SIG-M5 treated with dmso at 0.1 percent for 504 hours (cell line): Measurements from ENCODE around the gene DOCK1.

Source experiments
- DNase-seq: peaks from one replicate; lab custom pipeline; 2025; ENCODE audit not compliant: unreplicated experiment; lab: John Stamatoyannopoulos, UW

The DOCK1 gene

GRCh38 chr10:127410030-127410429 is 504.8 kb downstream of the DOCK1 start:
- no peak for DNase-seq

- DNase-seq, result no peak
Measured at GRCh38 chr10:127411062-127411461, 505.8 kb downstream of the DOCK1 start.

DNA sequence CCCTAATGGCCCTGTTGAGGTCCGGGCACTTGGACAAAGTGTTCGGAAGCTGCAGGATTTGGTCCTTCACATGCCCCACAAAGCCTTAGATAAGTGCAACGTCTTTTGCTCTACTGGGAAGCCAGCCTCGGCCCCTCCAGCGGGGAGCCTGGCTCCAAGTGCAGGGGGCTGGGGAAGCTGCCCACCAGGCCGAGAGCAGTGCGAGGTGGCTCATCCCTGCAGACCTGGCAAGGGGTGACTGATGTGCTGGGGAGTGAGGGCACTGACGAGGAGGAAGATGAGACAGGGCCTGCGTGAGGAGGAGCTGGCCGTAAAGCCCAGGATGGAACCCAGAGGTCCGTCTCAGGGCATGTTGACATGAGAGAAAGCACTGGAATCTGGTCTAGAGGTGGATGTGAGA is 508.1 kb downstream of the DOCK1 start:
- DNase-seq, result no peak

DNA sequence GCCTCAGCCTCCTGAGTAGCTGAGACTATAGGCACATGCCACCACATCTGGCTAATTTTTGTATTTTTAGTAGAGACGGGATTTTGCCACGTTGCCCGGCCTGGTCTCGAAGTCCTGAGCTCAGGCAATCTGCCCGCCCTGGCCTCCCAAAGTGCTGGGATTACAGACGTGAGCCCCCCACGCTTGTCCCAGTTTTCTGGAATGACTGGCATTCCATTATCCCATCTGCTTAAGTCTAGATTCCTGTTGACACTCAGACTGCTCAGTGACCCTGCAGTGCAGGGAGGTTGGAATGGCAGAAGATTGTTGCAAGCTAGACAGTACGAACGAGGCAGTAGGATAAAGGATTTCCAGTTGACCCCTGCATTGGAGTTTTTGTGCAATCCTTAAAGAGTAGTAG is 508.8 kb downstream of the DOCK1 start:
- no peak for DNase-seq

- DNase-seq, result no peak
Measured at GRCh38 chr10:127415116-127415515, 509.9 kb downstream of the DOCK1 start.

- no peak for DNase-seq
Measured at GRCh38 chr10:127415901-127416581, 510.8 kb downstream of the DOCK1 start.

DNA sequence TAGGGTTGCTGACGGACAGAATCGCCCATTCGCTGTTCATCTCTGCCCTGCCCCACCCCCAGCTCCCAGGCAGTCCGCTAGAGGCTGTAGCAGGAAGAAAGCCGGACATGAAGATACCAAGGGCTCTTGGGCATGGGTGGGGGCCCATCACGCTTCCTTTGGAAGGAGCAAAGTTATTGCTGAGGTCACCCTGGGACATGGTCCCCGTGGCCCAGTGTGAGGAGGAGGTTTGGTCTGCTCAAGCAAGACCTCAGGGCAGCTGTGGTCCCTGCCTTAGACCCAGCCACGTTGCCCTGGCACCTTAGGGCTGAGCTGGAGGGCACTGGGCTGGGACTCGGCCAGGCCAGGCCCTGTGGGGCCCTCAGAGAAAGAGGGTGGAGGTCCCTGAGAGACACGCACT is 511.8 kb downstream of the DOCK1 start:
- no peak for DNase-seq

GRCh38 chr10:127417686-127418401 is 512.6 kb downstream of the DOCK1 start:
- DNase-seq, result no peak

- DNase-seq, result no peak
Measured at GRCh38 chr10:127418536-127419168, 513.4 kb downstream of the DOCK1 start.

DNA sequence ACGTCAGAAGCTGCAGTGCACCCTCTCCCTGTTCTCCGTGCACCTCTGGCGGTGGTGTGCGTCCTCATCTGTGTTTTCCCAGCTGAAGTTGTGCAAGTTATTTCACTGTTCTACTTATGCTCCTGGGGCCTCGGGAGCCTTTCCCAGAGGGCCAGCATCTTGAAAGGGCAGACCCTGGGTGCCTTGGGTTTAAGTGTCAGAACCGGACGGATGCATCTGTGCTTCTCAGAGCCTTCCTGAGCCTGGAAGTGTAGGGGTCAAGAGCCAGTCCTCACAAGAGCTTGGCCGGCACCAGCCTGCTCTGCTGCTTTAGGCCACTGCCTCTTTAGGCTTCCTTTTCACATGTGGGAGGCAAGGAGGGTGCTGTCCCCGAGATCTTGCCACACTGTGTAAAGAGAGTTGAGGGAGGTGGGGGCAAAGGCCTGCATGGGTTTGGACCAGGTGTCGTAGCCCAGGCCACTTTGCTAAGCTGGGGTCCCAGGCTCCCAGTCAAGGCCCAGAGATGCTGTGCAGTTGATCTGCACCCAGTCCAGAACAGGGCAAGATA is 515.0 kb downstream of the DOCK1 start:
- DNase-seq, result no peak

GRCh38 chr10:127423218-127423915 is 518.1 kb downstream of the DOCK1 start:
- no peak for DNase-seq

DNA sequence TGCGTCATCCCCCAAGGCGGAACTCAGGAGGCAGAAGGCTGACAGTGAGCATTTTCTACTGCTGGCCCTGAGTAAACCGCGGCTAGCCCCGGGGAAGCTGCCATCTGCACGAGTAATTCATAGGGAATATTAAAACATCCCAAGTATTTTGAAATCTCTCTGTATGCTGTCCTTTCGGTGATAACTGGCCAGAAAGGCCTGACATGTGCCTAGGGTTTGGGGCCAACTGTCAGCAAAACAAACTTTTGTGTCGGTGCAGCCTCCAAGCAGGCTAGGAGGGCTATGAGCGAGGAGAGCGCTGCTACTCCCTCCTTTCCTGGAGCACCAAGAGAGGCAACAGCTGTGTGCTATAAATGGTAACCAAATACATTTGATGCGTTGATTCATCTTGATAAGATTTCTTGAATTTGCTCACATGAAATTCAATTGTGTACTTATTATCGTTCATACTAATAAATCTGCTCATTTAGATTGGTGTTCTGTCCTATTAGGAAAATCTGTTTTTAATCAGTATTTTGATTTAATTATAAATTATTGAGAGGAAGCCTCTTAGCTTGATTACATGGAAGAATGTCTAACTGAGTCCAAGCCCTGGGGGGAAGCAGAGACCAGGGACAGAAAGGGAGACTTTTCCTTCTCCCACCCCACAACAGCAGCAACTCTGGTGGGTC is 519.5 kb downstream of the DOCK1 start:
- DNase-seq, result no peak

DNA sequence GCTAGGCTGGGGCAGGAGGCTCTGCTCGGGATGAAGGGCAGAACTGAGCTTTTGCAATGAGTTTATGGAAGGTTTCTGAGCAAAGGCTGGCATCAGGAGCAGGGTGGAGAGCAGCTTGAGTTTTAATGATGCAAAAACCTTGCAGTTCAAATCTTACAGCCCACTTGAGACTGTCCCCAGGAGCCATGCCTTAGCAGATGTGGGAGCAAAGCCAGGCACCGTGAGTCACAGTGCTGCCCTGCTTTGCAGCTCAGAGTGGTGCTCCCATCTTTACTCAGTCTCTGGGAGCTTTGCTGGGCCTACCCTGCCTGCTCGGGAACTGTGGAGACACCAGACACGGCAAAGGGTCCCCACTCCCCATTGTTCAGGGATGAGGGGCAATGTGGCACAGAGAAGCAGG is 521.5 kb downstream of the DOCK1 start:
- no peak for DNase-seq

- peak; percentile 2 for DNase-seq
Measured at GRCh38 chr10:127427926-127428325, 522.7 kb downstream of the DOCK1 start.

GRCh38 chr10:127428385-127428980 is 523.3 kb downstream of the DOCK1 start:
- DNase-seq, result no peak

GRCh38 chr10:127429601-127430312 is 524.5 kb downstream of the DOCK1 start:
- no peak for DNase-seq

DNA sequence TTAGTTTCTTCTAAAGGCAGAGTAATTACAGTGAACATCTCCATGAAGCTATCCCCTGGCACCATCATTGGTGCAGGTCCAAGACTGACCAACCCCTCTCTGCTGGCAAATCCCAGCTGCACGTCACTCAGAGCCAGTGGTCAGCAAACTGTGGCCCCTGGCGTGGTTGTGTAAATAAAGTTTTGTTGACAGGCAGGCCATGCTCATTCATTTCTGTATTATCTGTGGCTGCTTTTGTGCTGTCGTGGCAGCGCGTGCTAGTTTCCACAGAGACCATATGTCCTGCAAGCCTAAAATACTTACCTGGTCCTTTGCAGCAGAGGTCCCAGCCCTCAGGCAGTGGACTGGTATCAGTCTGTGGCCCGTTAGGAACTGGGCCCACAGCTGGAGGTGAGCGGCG is 526.3 kb downstream of the DOCK1 start:
- no peak for DNase-seq

DNA sequence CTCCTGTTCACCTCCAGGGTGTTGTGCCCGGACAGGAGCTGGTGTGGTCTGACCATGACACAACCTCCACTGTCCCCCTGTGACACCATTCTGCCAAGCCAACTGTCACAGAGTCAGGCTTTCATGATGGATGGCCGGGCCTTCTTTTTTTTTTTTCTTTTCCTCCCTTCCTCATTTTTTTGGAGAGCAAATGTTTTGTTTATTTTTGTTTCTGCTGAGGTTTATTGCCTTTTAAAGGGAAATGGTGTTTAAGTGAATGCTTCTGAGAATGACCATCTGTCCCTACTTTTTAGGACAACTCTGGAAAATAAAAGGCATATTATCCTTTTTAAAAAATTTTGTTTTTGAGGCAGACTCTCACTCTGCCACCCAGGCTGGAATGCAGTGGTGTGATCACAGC is 528.8 kb downstream of the DOCK1 start:
- DNase-seq, result no peak

DNA sequence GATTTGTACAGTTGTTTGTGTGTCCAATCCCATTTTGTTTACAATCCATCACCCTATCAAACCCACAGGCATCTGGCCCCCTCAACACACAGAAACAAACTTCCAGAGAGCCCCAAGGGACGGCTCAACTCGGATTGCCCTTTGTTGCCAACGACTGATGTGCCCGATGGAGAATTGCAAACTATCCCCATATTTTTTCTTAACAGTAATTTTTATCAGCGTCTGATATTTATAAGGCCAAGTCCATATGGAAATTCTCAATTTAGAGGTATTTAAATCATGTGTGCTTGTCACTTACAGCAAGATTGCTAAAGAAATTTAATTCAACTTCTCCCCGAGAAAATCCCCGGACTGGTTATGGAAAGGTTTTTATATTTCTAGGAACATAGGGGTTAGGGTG is 530.0 kb downstream of the DOCK1 start:
- DNase-seq, result no peak

GRCh38 chr10:127440371-127440770 is 535.1 kb downstream of the DOCK1 start:
- no peak for DNase-seq
